ENCODE data around the gene KLHL29. TPM values are rescaled to one million over a fixed set of nuclear protein-coding genes. Genes with fewer than 3 reads are reported as not detected.

The KLHL29 gene
- total RNA-seq, 1 experiment from 2014 or later = 2.6 TPM

- H3K4me3 ChIP-seq (ENCODE audit: low read length) = no peak overlapping the region
- H3K36me3 ChIP-seq (ENCODE audit: low read depth, low read length) = no peaks in the 10 kb centered on the region
- no TSS peak for BruUV-seq (replicated peaks)
- H3K9ac ChIP-seq (ENCODE audit: low read length) = no peak overlapping the region
- H3K9me3 ChIP-seq (ENCODE audit: low read length) = no peaks in the 10 kb centered on the region
- H3K4me2 ChIP-seq (ENCODE audit: low read length) = no peak overlapping the region
- H3K27me3 ChIP-seq (ENCODE audit: low read length) = no peaks in the 10 kb centered on the region
- no peak for ATAC-seq
- CTCF ChIA-PET = no interaction called here
- H3K27ac ChIP-seq (ENCODE audit: low read length) = no peak overlapping the region
- H3K4me1 ChIP-seq (ENCODE audit: insufficient read depth, low read length) = no peaks in the 10 kb centered on the region
- TF ChIP-seq EZH2 (IDR thresholded peaks at IDR 0.05; ENCODE audit: low read length, unreplicated experiment) (no peak), CTCF (conservative IDR thresholded peaks at IDR 0.05; ENCODE audit: low read depth, low read length) (no peak), EZH2phosphoT487 (IDR thresholded peaks at IDR 0.05; ENCODE audit: borderline replicate concordance, low read length) (no peak)
- H2AFZ ChIP-seq (ENCODE audit: low read length) = no peak overlapping the region
- intact Hi-C loops (cut with micrococcal nuclease) = no loop called here
- H4K20me1 ChIP-seq (ENCODE audit: low read length) = no peaks in the 10 kb centered on the region
- POLR2A ChIA-PET (ENCODE audit: unreplicated experiment) = no interaction called here
- H3F3A ChIP-seq (ENCODE audit: low read length, unreplicated experiment) = no peaks in the 10 kb centered on the region
- no peaks in the 10 kb centered on the region for H3K9me2 ChIP-seq (replicated peaks; ENCODE audit: low read length)
- DNase-seq = no peak
- no peaks in the 10 kb centered on the region for H3K79me2 ChIP-seq (ENCODE audit: low read length)
Measured at GRCh38 chr2:23677836-23678235, 292.9 kb downstream of the KLHL29 start.

GRCh38 chr2:23679044-23679443 lies 294.1 kb downstream of the KLHL29 start:
- no TSS peak for BruUV-seq (replicated peaks)
- H3K4me3 ChIP-seq (ENCODE audit: low read length) = no peak overlapping the region
- CTCF ChIA-PET = no interaction called here
- H3K9ac ChIP-seq (ENCODE audit: low read length) = no peak overlapping the region
- no peaks in the 10 kb centered on the region for H3K36me3 ChIP-seq (ENCODE audit: low read depth, low read length)
- H3F3A ChIP-seq (ENCODE audit: low read length, unreplicated experiment) = no peaks in the 10 kb centered on the region
- no peak overlapping the region for H3K27ac ChIP-seq (ENCODE audit: low read length)
- H3K9me3 ChIP-seq (ENCODE audit: low read length) = no peaks in the 10 kb centered on the region
- ATAC-seq (no peak), DNase-seq (no peak)
- no peak overlapping the region for H2AFZ ChIP-seq (ENCODE audit: low read length)
- no peak overlapping the region for H3K4me2 ChIP-seq (ENCODE audit: low read length)
- TF ChIP-seq CTCF (conservative IDR thresholded peaks at IDR 0.05; ENCODE audit: low read depth, low read length) (no peak), EZH2 (IDR thresholded peaks at IDR 0.05; ENCODE audit: low read length, unreplicated experiment) (no peak), EZH2phosphoT487 (IDR thresholded peaks at IDR 0.05; ENCODE audit: borderline replicate concordance, low read length) (no peak)
- POLR2A ChIA-PET (ENCODE audit: unreplicated experiment) = no interaction called here
- no peaks in the 10 kb centered on the region for H3K27me3 ChIP-seq (ENCODE audit: low read length)
- H3K79me2 ChIP-seq (ENCODE audit: low read length) = no peaks in the 10 kb centered on the region
- intact Hi-C loops (cut with micrococcal nuclease) = no loop called here
- H3K9me2 ChIP-seq (replicated peaks; ENCODE audit: low read length) = no peaks in the 10 kb centered on the region
- no peaks in the 10 kb centered on the region for H4K20me1 ChIP-seq (ENCODE audit: low read length)
- H3K4me1 ChIP-seq (ENCODE audit: insufficient read depth, low read length) = no peaks in the 10 kb centered on the region

- H3K36me3 ChIP-seq (ENCODE audit: low read depth, low read length) = no peaks in the 10 kb centered on the region
- no peak overlapping the region for H3K9ac ChIP-seq (ENCODE audit: low read length)
- no peaks in the 10 kb centered on the region for H3K4me1 ChIP-seq (ENCODE audit: insufficient read depth, low read length)
- intact Hi-C loops (cut with micrococcal nuclease) = no loop called here
- ATAC-seq = no peak
- H3K79me2 ChIP-seq (ENCODE audit: low read length) = no peaks in the 10 kb centered on the region
- TF ChIP-seq EZH2phosphoT487 (IDR thresholded peaks at IDR 0.05; ENCODE audit: borderline replicate concordance, low read length) = no peak
- no peak for TF ChIP-seq CTCF (conservative IDR thresholded peaks at IDR 0.05; ENCODE audit: low read depth, low read length)
- TF ChIP-seq EZH2 (IDR thresholded peaks at IDR 0.05; ENCODE audit: low read length, unreplicated experiment) = no peak
- CTCF ChIA-PET = no interaction called here
- no peak overlapping the region for H2AFZ ChIP-seq (ENCODE audit: low read length)
- H4K20me1 ChIP-seq (ENCODE audit: low read length) = no peaks in the 10 kb centered on the region
- H3K4me2 ChIP-seq (ENCODE audit: low read length) = no peak overlapping the region
- no peaks in the 10 kb centered on the region for H3K27me3 ChIP-seq (ENCODE audit: low read length)
- POLR2A ChIA-PET (ENCODE audit: unreplicated experiment) = no interaction called here
- H3K27ac ChIP-seq (ENCODE audit: low read length) = no peak overlapping the region
- H3K4me3 ChIP-seq (ENCODE audit: low read length) = no peak overlapping the region
- no peaks in the 10 kb centered on the region for H3F3A ChIP-seq (ENCODE audit: low read length, unreplicated experiment)
- no TSS peak for BruUV-seq (replicated peaks)
- DNase-seq = no peak
- H3K9me2 ChIP-seq (replicated peaks; ENCODE audit: low read length) = no peaks in the 10 kb centered on the region
- no peaks in the 10 kb centered on the region for H3K9me3 ChIP-seq (ENCODE audit: low read length)
Measured at GRCh38 chr2:23680951-23681350, 296.0 kb downstream of the KLHL29 start.
